ENCODE results near the gene TUBA8. TPM values are rescaled to one million over a fixed set of nuclear protein-coding genes. Genes with fewer than 3 reads are reported as not detected.

Gene TUBA8
- total and polyA plus RNA-seq, 2 donors (not counting 3 experiments of a cell fraction or from before 2014, with no cell fraction given): 6.9 to 8.9 TPM

GRCh38 chr22:18111759-18112330, 1.2 kb downstream of the TUBA8 start:
- no peak overlapping the region for H3K4me3 ChIP-seq (replicated peaks in 1 of 3; ENCODE audit: insufficient read depth in 1 of 3, low read depth in 1 of 3, low read length in 3 of 3)
- intact Hi-C loops (cut with micrococcal nuclease): no loop called here
- no peak overlapping the region for H3K4me2 ChIP-seq (ENCODE audit: insufficient read depth, low read length)
- TF ChIP-seq GATA2 (IDR thresholded peaks at IDR 0.05; ENCODE audit: insufficient read depth, insufficient read length, low read depth, low read length) (no peak), MYC (IDR thresholded peaks at IDR 0.05; ENCODE audit: low read depth, low read length) (no peak), FOS (IDR thresholded peaks at IDR 0.05; ENCODE audit: borderline replicate concordance, insufficient read depth, low read length) (no peak), MAX (IDR thresholded peaks at IDR 0.05; ENCODE audit: insufficient read depth, insufficient read length) (no peak), POLR2A (IDR thresholded peaks at IDR 0.05; ENCODE audit: low read depth, low read length) (no peak), JUN (IDR thresholded peaks at IDR 0.05; ENCODE audit: borderline replicate concordance, insufficient read depth, insufficient read length, low read depth) (no peak), POLR2AphosphoS5 (IDR thresholded peaks at IDR 0.05; ENCODE audit: insufficient read depth, low read depth, low read length) (no peak), EZH2 (IDR thresholded peaks at IDR 0.05; ENCODE audit: borderline replicate concordance, low read depth, low read length, severe bottlenecking) (no peak)
- TF ChIP-seq, protein P1, sequence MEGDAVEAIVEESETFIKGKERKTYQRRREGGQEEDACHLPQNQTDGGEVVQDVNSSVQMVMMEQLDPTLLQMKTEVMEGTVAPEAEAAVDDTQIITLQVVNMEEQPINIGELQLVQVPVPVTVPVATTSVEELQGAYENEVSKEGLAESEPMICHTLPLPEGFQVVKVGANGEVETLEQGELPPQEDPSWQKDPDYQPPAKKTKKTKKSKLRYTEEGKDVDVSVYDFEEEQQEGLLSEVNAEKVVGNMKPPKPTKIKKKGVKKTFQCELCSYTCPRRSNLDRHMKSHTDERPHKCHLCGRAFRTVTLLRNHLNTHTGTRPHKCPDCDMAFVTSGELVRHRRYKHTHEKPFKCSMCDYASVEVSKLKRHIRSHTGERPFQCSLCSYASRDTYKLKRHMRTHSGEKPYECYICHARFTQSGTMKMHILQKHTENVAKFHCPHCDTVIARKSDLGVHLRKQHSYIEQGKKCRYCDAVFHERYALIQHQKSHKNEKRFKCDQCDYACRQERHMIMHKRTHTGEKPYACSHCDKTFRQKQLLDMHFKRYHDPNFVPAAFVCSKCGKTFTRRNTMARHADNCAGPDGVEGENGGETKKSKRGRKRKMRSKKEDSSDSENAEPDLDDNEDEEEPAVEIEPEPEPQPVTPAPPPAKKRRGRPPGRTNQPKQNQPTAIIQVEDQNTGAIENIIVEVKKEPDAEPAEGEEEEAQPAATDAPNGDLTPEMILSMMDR (IDR thresholded peaks at IDR 0.05; ENCODE audit: extremely low read depth in 1 of 2, insufficient read depth in 1 of 2, low read depth in 1 of 2, low read length in 2 of 2): no peak
- ChIA-PET POLR2A (no interaction called here), CTCF (interaction anchor here (1.4 kb wide), 1 partner anchor 20 kb away, joined by 3 read pairs; no protein-coding TSS in a partner anchor)
- no peaks in the 10 kb centered on the region for H4K20me1 ChIP-seq (replicated peaks; ENCODE audit: control insufficient read depth, extremely low read depth, insufficient read depth, low read length)
- no peak for DNase-seq (ENCODE audit: low read depth, low spot score)
- no peak overlapping the region for H2AFZ ChIP-seq (ENCODE audit: low read depth, low read length)
- no peaks in the 10 kb centered on the region for H3K27me3 ChIP-seq (ENCODE audit: control insufficient read depth in 2 of 2, insufficient read depth in 2 of 2, low read length in 2 of 2)
- H3K9me1 ChIP-seq (replicated peaks; ENCODE audit: control insufficient read depth, extremely low read depth, insufficient read depth, low read length): no peaks in the 10 kb centered on the region
- peaks cover 19% of the 10 kb centered on the region for H3K4me1 ChIP-seq (ENCODE audit: control insufficient read depth, extremely low read depth, insufficient read depth, low read length)
- BruUV-seq (replicated peaks): TSS peak; percentile 11
- FAIRE-seq: peak; percentile 18
- H3K27ac ChIP-seq (ENCODE audit: insufficient read depth, low read depth, low read length): no peak overlapping the region
- no peak overlapping the region for H3K9ac ChIP-seq (replicated peaks; ENCODE audit: extremely low read depth, insufficient read depth, low read length)
- H3K79me2 ChIP-seq (ENCODE audit: control insufficient read depth, insufficient read depth, low read length): no peaks in the 10 kb centered on the region
- dilution Hi-C loops (cut with MboI; ENCODE audit: extremely low pct_ligation_motif_present, low sequenced_read_pairs): no loop called here
- no peaks in the 10 kb centered on the region for H3K36me3 ChIP-seq (ENCODE audit: control insufficient read depth in 2 of 2, extremely low read depth in 1 of 2, insufficient read depth in 2 of 2, low read length in 2 of 2)
- no peaks in the 10 kb centered on the region for H3K9me3 ChIP-seq (replicated peaks; ENCODE audit: control insufficient read depth, insufficient read depth, low read length)
